H1 (cell line): ENCODE measurements around the gene BTC. TPM values are rescaled to one million over a fixed set of nuclear protein-coding genes. Genes with fewer than 3 reads are reported as not detected.

Experiments used
- CBX8 ChIP-seq: fragments of 300-800, 300-1000 bp; sonication (generic); IDR thresholded peaks from 2 replicates; pipeline ENCODE4 v1.7.1; 2016; ENCODE audit warnings: low read depth, low read length, borderline replicate concordance
- MAFK ChIP-seq: IDR thresholded peaks from 2 replicates; pipeline ENCODE4 v1.6.1; 2012; ENCODE audit warnings: low read depth, mild to moderate bottlenecking, improper control_type of control experiment, low read length
- NRF1 ChIP-seq: IDR thresholded peaks from 2 replicates; pipeline ENCODE4 v1.6.1; 2011; ENCODE audit warnings: mild to moderate bottlenecking, low read depth, low read length, improper control_type of control experiment
- TAF1 ChIP-seq: IDR thresholded peaks from 2 replicates; pipeline ENCODE4 v1.6.1; 2011; ENCODE audit warnings: mild to moderate bottlenecking, low read depth, low read length
- TAF7 ChIP-seq: optimal IDR thresholded peaks from 2 replicates; pipeline ENCODE3; 2011; ENCODE audit warnings: low read depth, mild to moderate bottlenecking, inconsistent platforms, low read length, moderate library complexity, borderline replicate concordance
- polyA plus RNA-seq, 7 experiments: library from polyadenylated mRNA; depleted of rRNA in 3 of 7; stranded (reverse) in 5 of 7; unstranded in 2 of 7; fragments of >200 nt in 5 of 7; fragments of 200-250 nt in 2 of 7; gene quantifications; 1 replicate in 5 of 7; 2 replicates in 1 of 7; 4 replicates in 1 of 7; pipeline versions ENCODE4 v1.2.1 to v1.2.3, GENCODE V29; 2011 to 2013; ENCODE audit warnings: missing spikeins in 2 of 7, mixed read lengths in 2 of 7
- total RNA-seq: library from RNA; stranded (reverse); fragmentation: NEBNext Ultra II Directional; extraction: Animal tissue kit (Norgen Biotek cat#: 25700); gene quantifications from 2 replicates; pipeline ENCODE4 v1.2.1, GENCODE V29; 2021

Gene BTC
- total and polyA plus RNA-seq, 2 of the 8 experiments (the other 6 are each of a cell fraction or from before 2014, with no cell fraction given) = 0.09 TPM; not detected in 1

DNA sequence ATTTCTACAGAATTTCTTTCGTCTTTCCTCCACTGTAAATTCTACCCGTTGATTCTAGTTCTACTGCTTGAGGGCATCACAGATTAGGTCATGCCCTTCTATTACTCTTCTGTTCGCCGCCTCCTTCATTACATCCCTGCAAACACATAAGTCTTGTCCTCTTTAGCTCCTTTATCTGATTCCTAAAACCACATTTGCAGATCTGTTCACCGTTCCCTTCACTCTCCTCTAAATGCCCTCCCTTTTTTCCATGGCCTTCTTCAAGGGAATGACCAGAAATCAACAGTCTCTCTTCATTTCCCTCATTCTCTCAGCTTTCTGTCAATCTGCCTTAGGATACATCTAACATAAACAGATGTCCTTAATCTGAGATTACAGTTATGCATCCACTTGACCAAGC lies 43.1 kb downstream of the BTC start (continued):
- TF ChIP-seq TAF1 (no peak), NRF1 (no peak), TAF7 (no peak), CBX8 (no peak), MAFK (no peak)
